ENCODE results near the gene PIH1D1.

PIH1D1 gene

DNA sequence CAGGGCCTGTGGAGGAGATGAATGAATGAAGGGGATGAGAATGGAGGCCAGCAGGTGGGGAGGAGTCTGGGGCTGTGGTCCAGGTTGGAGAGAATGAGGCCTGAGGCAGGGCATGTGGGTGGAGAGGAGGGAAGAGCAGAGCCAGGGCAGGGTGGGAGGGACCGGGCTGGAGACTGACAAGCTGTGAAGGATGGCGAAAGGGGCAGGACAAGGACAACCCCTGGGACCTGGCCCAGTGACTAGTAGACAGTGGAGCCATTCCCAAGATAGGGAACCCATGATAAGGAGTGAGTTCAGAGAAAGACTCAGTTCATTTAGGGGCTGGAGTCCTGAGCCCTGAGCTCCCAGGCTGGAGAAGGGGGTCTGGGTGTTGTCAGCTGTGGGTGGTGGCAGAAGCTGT lies 31.4 kb downstream of the PIH1D1 start:
- DNase-seq (ENCODE audit: low read depth), result no peak

- DNase-seq (ENCODE audit: low read depth), result no peak
Observed at GRCh38 chr19:49419173-49419572, 32.4 kb downstream of the PIH1D1 start.

GRCh38 chr19:49418511-49418910 lies 33.1 kb downstream of the PIH1D1 start:
- DNase-seq (ENCODE audit: low read depth), result no peak

- no peak for DNase-seq (ENCODE audit: low read depth)
Observed at GRCh38 chr19:49417088-49417487, 34.5 kb downstream of the PIH1D1 start.

DNA sequence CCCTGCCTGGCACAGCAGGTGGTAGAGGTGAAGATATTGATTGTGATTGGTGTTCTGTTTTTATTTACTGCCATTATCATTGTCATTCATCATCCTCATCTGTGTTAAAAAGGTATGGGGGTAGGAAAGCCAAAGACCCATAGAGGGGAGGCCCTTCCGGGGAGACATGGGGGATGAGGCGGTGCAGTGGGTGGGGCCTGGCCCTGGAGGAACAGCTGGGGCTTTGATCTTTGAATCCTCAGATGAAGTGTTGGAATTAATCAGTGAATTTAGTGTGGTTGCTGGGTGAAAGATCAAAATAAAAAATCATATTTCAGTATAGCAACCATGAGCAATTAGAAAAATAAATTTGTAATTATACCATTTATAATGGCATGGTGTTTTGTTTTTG lies 35.8 kb downstream of the PIH1D1 start:
- no peak for DNase-seq (ENCODE audit: low read depth)

GRCh38 chr19:49415102-49415809 lies 36.4 kb downstream of the PIH1D1 start:
- no peak for DNase-seq (ENCODE audit: low read depth)

- no peak for DNase-seq (ENCODE audit: low read depth)
Observed at GRCh38 chr19:49414256-49414655, 37.4 kb downstream of the PIH1D1 start.

GRCh38 chr19:49413348-49413747 lies 38.3 kb downstream of the PIH1D1 start:
- no peak for DNase-seq (ENCODE audit: low read depth)

DNA sequence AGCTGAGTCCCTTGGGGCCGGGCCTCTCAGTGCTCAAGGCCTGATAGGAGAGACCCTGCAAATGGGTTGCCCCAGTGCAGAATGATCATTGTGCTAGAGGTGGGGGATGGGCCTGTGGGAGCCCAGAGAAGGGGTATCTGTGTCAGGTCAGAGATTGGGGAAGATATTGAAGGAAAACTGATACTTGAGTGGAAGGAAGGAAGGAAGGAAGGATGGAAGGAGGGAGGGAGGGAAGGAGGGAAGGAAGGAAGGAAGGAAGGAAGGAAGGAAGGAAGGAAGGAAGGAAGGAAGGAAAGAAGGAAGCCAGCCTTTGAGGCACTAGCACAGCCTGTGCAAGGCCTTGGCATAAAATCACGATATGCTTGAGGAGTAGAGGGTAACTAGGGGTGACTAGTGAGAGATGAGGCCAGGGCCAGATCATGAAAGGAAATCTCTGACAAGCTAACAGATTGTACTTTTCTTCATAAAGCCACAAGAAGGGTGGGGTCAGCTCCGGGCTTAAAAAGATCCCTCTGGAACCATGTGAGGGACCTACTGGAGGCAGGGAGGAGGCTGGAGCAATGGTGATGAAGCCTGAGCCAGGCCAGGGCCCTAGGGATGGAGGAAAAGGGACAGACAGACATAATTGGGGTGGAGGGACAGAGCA lies 39.8 kb downstream of the PIH1D1 start:
- DNase-seq (ENCODE audit: low read depth), result no peak

DNA sequence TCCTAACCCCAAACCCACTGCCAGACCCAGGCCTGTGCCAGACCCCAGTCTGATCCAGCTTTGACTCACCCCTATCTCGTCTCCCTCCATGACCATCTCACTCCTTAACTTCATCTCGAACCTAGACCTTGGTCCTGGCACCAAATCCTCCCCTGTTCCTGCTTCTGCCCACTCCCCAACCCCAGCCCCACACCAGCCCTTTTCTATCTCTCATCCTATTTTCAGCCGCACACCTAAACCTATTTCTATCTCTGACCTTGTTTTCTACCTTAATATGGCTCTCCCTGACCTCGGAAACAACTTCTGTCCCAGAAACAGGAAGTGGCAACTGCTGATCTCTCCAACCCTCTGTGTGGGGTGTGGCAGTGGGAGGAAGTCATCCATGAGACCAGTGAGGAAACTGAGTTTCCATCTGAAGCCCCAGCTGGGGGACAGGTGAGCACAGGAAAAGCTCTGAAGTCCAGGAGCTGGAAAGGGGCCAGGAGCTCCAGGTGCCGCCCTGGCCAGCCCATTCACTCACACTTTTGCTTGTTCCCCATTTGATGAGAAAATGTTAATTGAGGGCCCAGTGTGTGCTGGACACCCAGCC lies 42.1 kb downstream of the PIH1D1 start:
- DNase-seq (ENCODE audit: low read depth), result no peak

GRCh38 chr19:49408816-49409440 lies 42.7 kb downstream of the PIH1D1 start:
- no peak for DNase-seq (ENCODE audit: low read depth)

DNA sequence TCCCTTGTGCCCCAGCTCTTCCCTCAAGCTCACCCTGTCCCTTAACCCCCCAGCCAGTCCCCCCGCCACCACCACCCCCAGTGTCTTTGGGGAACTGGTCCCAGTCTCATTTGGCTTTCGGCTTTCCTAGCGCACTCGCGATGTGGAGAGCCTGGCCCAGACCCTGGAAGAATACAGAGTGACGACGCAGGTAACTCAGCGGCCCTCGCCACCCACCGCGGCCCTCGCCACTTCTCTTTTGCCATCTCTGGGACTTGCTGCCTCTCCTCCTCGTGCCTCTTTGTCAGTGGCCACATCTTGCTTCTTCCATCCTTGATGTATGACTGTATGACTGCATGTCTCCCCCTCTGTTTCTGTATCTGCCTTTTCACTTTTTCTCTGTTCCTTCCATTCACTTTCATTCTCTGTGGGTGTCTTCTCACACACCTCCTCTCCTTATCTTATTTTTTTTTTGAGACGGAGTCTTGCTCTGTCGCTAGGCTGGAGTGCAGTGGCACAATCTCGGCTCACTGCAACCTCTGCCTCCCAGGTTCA lies 44.1 kb downstream of the PIH1D1 start:
- no peak for DNase-seq (ENCODE audit: low read depth)

- DNase-seq (ENCODE audit: low read depth), result no peak
Observed at GRCh38 chr19:49407079-49407478, 44.5 kb downstream of the PIH1D1 start.

- no peak for DNase-seq (ENCODE audit: low read depth)
Observed at GRCh38 chr19:49403404-49404187, 48.0 kb downstream of the PIH1D1 start.

GRCh38 chr19:49400029-49400428 lies 51.6 kb downstream of the PIH1D1 start:
- DNase-seq (ENCODE audit: low read depth), result no peak

- DNase-seq (ENCODE audit: low read depth), result no peak
Observed at GRCh38 chr19:49398931-49399330, 52.7 kb downstream of the PIH1D1 start.

GRCh38 chr19:49398001-49398615 lies 53.5 kb downstream of the PIH1D1 start:
- DNase-seq (ENCODE audit: low read depth), result no peak

DNA sequence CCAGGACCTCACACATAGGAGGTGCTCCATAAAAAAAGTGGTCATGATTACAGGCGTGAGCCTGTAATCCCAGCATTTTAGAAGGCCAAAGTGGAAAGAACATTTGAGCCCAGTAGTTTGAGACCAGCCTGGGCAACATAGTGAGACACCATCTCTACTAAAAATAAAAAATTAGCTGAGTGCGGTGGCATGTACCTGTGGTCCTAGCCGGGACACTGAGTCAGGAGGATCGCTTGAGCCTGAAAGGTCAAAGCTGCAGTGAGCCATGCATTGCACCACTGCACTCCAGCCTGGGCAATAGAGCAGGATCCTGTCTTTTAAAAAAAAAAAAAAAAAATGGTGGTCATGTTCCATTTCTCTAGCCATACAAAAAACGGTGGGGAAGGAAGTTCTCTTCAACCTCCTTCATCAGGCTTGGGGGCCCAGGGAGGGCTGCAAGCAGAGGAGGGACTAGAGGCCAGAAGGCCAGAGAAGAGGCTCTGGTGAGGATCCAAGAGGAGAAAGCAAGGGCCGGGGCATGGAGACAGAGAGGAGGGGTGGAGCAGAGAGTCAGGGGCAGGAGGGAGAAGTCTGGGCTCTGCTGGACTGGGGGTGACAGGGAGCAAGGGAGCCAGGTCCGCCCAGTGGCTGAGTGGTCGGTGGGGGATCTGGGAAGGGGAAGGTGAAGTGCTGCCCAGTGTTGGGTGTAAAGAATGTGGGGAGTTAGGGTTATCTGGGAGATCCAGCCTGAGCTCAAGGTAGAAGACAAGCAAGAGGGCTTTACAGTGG lies 54.7 kb downstream of the PIH1D1 start:
- DNase-seq (ENCODE audit: low read depth), result no peak
